ENCODE results near the gene TSPAN2. TPM values are rescaled to one million over a fixed set of nuclear protein-coding genes. Genes with fewer than 3 reads are reported as not detected.

Gene TSPAN2
- total RNA-seq, 2 donors from 2014 or later = 2.6 to 4.0 TPM

GRCh38 chr1:115112496-115113375, 23.4 kb upstream of the TSPAN2 start:
- Histone ChIP-seq H3K27me3 (peaks cover 0 to 2% of the 10 kb centered on the region in 2 donors), H3K36me3 (replicated peaks in 1 of 2; ENCODE audit: insufficient read depth in 1 of 2, low read depth in 2 of 2) (no peaks in the 10 kb centered on the region), H3K4me3 (no peak overlapping the region), H3K9me3 (no peaks in the 10 kb centered on the region), H3K27ac (no peak overlapping the region), H3K4me1 (no peaks in the 10 kb centered on the region)
- 25 to 30% methylated on average over 15 to 18 of the region's 18 CpGs for WGBS, 2 donors
- DNase-seq (peak; percentile 34 to 47 (median 42)), ATAC-seq (no peak)
- TF ChIP-seq, protein P1, sequence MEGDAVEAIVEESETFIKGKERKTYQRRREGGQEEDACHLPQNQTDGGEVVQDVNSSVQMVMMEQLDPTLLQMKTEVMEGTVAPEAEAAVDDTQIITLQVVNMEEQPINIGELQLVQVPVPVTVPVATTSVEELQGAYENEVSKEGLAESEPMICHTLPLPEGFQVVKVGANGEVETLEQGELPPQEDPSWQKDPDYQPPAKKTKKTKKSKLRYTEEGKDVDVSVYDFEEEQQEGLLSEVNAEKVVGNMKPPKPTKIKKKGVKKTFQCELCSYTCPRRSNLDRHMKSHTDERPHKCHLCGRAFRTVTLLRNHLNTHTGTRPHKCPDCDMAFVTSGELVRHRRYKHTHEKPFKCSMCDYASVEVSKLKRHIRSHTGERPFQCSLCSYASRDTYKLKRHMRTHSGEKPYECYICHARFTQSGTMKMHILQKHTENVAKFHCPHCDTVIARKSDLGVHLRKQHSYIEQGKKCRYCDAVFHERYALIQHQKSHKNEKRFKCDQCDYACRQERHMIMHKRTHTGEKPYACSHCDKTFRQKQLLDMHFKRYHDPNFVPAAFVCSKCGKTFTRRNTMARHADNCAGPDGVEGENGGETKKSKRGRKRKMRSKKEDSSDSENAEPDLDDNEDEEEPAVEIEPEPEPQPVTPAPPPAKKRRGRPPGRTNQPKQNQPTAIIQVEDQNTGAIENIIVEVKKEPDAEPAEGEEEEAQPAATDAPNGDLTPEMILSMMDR (IDR thresholded peaks at IDR 0.05) = peak; percentile 77 to 91 (median 81)
- TF ChIP-seq POLR2A (IDR thresholded peaks at IDR 0.05) = no peak
- intact Hi-C loops (cut with DNase I) = loop anchor here (5.0 kb wide), 1 partner anchor 130 kb away; no protein-coding TSS in a partner anchor

- no peak for ATAC-seq
- 59 to 63% methylated on average over 5 of the region's 5 CpGs for WGBS, 2 donors
- H3K9me3 ChIP-seq = no peaks in the 10 kb centered on the region
- no peaks in the 10 kb centered on the region for H3K27me3 ChIP-seq
- no peak overlapping the region for H3K27ac ChIP-seq
- TF ChIP-seq, protein P1 (IDR thresholded peaks at IDR 0.05) = no peak
- TF ChIP-seq POLR2A (IDR thresholded peaks at IDR 0.05) = no peak
- H3K4me1 ChIP-seq = no peaks in the 10 kb centered on the region
- intact Hi-C loops (cut with DNase I) = no loop called here
- H3K4me3 ChIP-seq = no peak overlapping the region
- no peaks in the 10 kb centered on the region for H3K36me3 ChIP-seq (replicated peaks in 1 of 2; ENCODE audit: insufficient read depth in 1 of 2, low read depth in 2 of 2)
- no peak for DNase-seq
Measured at GRCh38 chr1:115107516-115108260, 18.4 kb upstream of the TSPAN2 start.

- WGBS, 2 donors = 42 to 56% methylated on average over 3 of the region's 3 CpGs
- TF ChIP-seq, protein P1 (IDR thresholded peaks at IDR 0.05) = no peak
Measured at GRCh38 chr1:115105831-115106230, 16.5 kb upstream of the TSPAN2 start.

GRCh38 chr1:115099693-115100050, 10.4 kb upstream of the TSPAN2 start:
- TF ChIP-seq POLR2A (IDR thresholded peaks at IDR 0.05) = no peak
- no peaks in the 10 kb centered on the region for H3K27me3 ChIP-seq
- H3K36me3 ChIP-seq (replicated peaks in 1 of 2; ENCODE audit: insufficient read depth in 1 of 2, low read depth in 2 of 2) = no peaks in the 10 kb centered on the region
- H3K4me1 ChIP-seq = no peaks in the 10 kb centered on the region
- 30% methylated on average over 1 of the region's 1 CpG for WGBS, 2 donors
- ATAC-seq = no peak
- peak overlapping the region in 1 of 4 donors; percentile 28 for H3K27ac ChIP-seq
- DNase-seq = no peak
- intact Hi-C loops (cut with DNase I) = no loop called here
- no peaks in the 10 kb centered on the region for H3K9me3 ChIP-seq
- no peak overlapping the region for H3K4me3 ChIP-seq

More at GRCh38 chr1:115105831-115106230, 16.5 kb upstream of the TSPAN2 start:
- no peak overlapping the region for H3K27ac ChIP-seq
- H3K4me3 ChIP-seq = no peak overlapping the region
- ATAC-seq (no peak), DNase-seq (no peak)
- H3K9me3 ChIP-seq = no peaks in the 10 kb centered on the region
- no peaks in the 10 kb centered on the region for H3K36me3 ChIP-seq (replicated peaks in 1 of 2; ENCODE audit: insufficient read depth in 1 of 2, low read depth in 2 of 2)
- H3K27me3 ChIP-seq = no peaks in the 10 kb centered on the region
- intact Hi-C loops (cut with DNase I) = no loop called here
- H3K4me1 ChIP-seq = no peaks in the 10 kb centered on the region

DNA sequence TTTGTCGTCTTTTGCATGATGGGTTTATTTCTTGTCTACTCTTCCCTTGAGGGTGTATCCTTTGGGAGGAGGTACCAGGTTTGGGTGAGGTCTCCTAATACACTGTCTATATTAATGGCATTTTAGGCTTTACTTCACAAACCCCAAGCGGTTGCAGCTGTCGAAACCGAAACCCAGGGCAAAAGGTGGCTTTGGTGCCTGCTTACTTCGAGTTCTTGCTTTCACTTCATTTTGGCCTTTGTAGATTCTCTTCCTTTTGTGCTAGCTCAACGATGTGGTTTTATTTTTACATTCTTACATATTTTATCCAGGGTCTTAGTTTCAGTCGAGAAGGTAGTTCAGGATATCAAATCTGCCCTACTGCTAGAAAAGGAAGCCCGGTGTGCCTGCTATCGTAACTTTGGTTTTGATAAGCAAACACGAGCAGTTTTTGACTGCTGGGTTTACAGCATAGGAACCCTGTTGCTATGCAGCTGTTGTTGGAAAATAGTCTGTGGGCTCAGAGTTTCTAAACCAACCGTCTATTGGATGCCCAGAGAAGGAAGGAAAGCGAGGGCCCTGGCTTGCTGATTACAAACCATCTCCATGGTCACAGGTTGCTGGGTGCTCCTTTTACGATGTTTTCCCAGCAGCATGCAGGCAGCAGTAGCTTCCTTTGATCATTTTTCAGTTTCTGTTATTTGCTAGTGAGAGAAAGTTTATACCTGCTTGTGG, 9.8 kb upstream of the TSPAN2 start:
- H3K27me3 ChIP-seq = no peaks in the 10 kb centered on the region
- H3K4me3 ChIP-seq = no peak overlapping the region
- TF ChIP-seq, protein P1 (IDR thresholded peaks at IDR 0.05) = no peak
- peak in 1 of 3 donors; percentile 13 for TF ChIP-seq POLR2A (IDR thresholded peaks at IDR 0.05)
- H3K9me3 ChIP-seq = no peaks in the 10 kb centered on the region
- WGBS, 2 donors = 41 to 46% methylated on average over 13 of the region's 13 CpGs
- ATAC-seq (peak; percentile 68), DNase-seq (peak in 3 of 4 donors; percentile 35 to 51 (median 41))
- peak overlapping the region in 2 of 4 donors; percentile 28 to 29 for H3K27ac ChIP-seq
- intact Hi-C loops (cut with DNase I) = no loop called here
- H3K36me3 ChIP-seq (replicated peaks in 1 of 2; ENCODE audit: insufficient read depth in 1 of 2, low read depth in 2 of 2) = no peaks in the 10 kb centered on the region
- H3K4me1 ChIP-seq = no peaks in the 10 kb centered on the region

Data from body of pancreas (tissue), 4 donors.